ENCODE results near the gene SLC22A2.

DNA sequence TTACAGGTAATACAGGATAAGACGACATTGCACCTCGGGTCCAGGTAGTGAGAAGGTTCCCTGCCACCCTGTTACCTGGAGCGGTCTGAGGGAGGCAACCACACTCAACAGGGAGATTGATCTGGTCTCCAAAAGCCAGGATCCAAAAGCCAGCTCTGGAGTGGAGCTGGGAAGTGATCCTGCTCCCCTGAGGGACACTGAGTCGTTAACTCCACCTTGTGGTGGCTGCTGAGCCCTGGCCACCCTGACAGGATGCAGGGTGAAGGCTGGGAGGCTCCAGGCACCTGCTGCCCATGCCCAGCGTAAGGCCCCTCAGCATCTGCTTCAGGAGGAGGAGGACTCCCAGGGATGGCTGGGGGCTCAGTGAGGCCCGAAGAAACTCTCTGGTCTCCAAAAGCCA is 38.7 kb upstream of the SLC22A2 start:
- TF ChIP-seq POLR2A (IDR thresholded peaks at IDR 0.05; ENCODE audit: low read depth, low read length), result no peak
- no peak for TF ChIP-seq POLR2AphosphoS5 (IDR thresholded peaks at IDR 0.05; ENCODE audit: low read depth, low read length)
- TF ChIP-seq TAF1 (IDR thresholded peaks at IDR 0.05; ENCODE audit: borderline replicate concordance, low read depth, low read length), result no peak

Data from GM12892 (cell line).